H1 (cell line): ENCODE results near the gene ANXA4. TPM values are rescaled to one million over a fixed set of nuclear protein-coding genes. Genes with fewer than 3 reads are reported as not detected.

Source experiments
- CTCF ChIA-PET: fragments of 300-600 bp; sonication (Branson Sonifier 250); formaldehyde crosslinking; loops from one replicate; lab custom pipeline; 2021; ENCODE audit not compliant: partially characterized antibody; lab: Charles Lee
- POLR2A ChIA-PET: fragments of 300-600 bp; sonication (Branson Sonifier 250); formaldehyde crosslinking; loops from one replicate; lab custom pipeline; 2021; ENCODE audit warnings: inconsistent platforms; ENCODE audit not compliant: partially characterized antibody; lab: Charles Lee
- DNase-seq, 2 experiments: peaks; one replicate each; pipeline versions ENCODE4 v3.0.0 to v3.0.0-alpha.2; 2010 to 2022; ENCODE audit warnings: low spot score in 2 of 2, low read depth in 1 of 2, mixed read lengths in 1 of 2
- FAIRE-seq: peaks from 2 replicates; lab custom pipeline; 2011; peaks lifted over from hg19 to GRCh38; lab: Jason Lieb, UNC
- H2AFZ ChIP-seq: 2 replicates; pipeline ENCODE4 v1.8.1; 2012; ENCODE audit warnings: low read length, inconsistent platforms
- H2AK5ac ChIP-seq: 2 replicates; pipeline ENCODE4 v1.6.1; 2013; ENCODE audit warnings: low read depth, low read length
- H2BK120ac ChIP-seq: replicated peaks from 2 replicates; pipeline ENCODE3; 2013; ENCODE audit warnings: low read depth, low read length, inconsistent platforms
- H2BK12ac ChIP-seq: 2 replicates; pipeline ENCODE4 v1.6.1; 2013; ENCODE audit warnings: low read depth, low read length
- H2BK15ac ChIP-seq: 2 replicates; pipeline ENCODE4 v1.6.1; 2013; ENCODE audit warnings: low read length
- H2BK20ac ChIP-seq: 2 replicates; pipeline ENCODE4 v1.6.1; 2013; ENCODE audit warnings: low read length
- H2BK5ac ChIP-seq: 2 replicates; pipeline ENCODE4 v1.6.1; 2013; ENCODE audit warnings: low read depth, low read length
- H3K14ac ChIP-seq: 2 replicates; pipeline ENCODE4 v1.6.1; 2013; ENCODE audit warnings: inconsistent platforms; ENCODE audit not compliant: insufficient read length
- H3K18ac ChIP-seq: 2 replicates; pipeline ENCODE4 v1.6.1; 2013; ENCODE audit warnings: low read length; ENCODE audit errors: extremely low read depth
- H3K23ac ChIP-seq: 2 replicates; pipeline ENCODE4 v1.6.1; 2013; ENCODE audit warnings: inconsistent platforms; ENCODE audit not compliant: insufficient read length
- H3K23me2 ChIP-seq: 2 replicates; pipeline ENCODE4 v1.6.1; 2013; ENCODE audit warnings: low read depth, low read length
- H3K27ac ChIP-seq: 2 replicates; pipeline ENCODE4 v1.6.1; 2011; ENCODE audit warnings: low read depth, low read length, inconsistent platforms
- H3K27me3 ChIP-seq, 4 experiments: replicated peaks in 1 of 4; 1 replicate in 1 of 4; 2 replicates in 3 of 4; pipeline versions ENCODE4 v1.6.1 to v1.8.1; 2011 to 2013; ENCODE audit warnings: low read length in 3 of 4, mild to moderate bottlenecking in 3 of 4, inconsistent platforms in 2 of 4, mixed read lengths in 2 of 4, moderate library complexity in 1 of 4; ENCODE audit not compliant: control insufficient read depth in 3 of 4, insufficient read depth in 3 of 4; ENCODE audit errors: extremely low read depth in 1 of 4
- H3K36me3 ChIP-seq, 4 experiments: 2 replicates each; pipeline versions ENCODE4 v1.6.1 to v1.8.1; 2011 to 2013; ENCODE audit warnings: mild to moderate bottlenecking in 4 of 4, low read length in 3 of 4, moderate library complexity in 2 of 4, control low read depth in 1 of 4, inconsistent platforms in 1 of 4; ENCODE audit not compliant: insufficient read depth in 4 of 4, control insufficient read depth in 2 of 4
- H3K4ac ChIP-seq: replicated peaks from 2 replicates; pipeline ENCODE3; 2013; ENCODE audit warnings: low read length, low read depth, mixed read lengths, inconsistent platforms; ENCODE audit not compliant: insufficient read length
- H3K4me1 ChIP-seq, 4 experiments: replicated peaks in 1 of 4; 1 replicate in 1 of 4; 2 replicates in 3 of 4; pipeline versions ENCODE4 v1.6.1 to v1.8.1; 2011 to 2013; ENCODE audit warnings: low read length in 3 of 4, inconsistent platforms in 2 of 4, mixed read lengths in 1 of 4; ENCODE audit not compliant: insufficient read depth in 4 of 4, control insufficient read depth in 3 of 4
- H3K4me2 ChIP-seq, 2 experiments: 2 replicates each; pipeline versions ENCODE4 v1.6.1 to v1.8.1; 2011 to 2013; ENCODE audit warnings: low read depth in 2 of 2, low read length in 2 of 2, control low read depth in 1 of 2, inconsistent platforms in 1 of 2, mild to moderate bottlenecking in 1 of 2; ENCODE audit not compliant: insufficient read depth in 1 of 2
- H3K4me3 ChIP-seq, 4 experiments: fragments of 200-600, 300-600 bp in 1 of 4; sonication (generic), shearing (Covaris generic), sonication (Bioruptor Twin) in 1 of 4; 2 replicates each; pipeline versions ENCODE4 v1.5.1 to v1.8.1; 2011 to 2016; ENCODE audit warnings: low read length in 4 of 4, low read depth in 3 of 4, control low read depth in 2 of 4, inconsistent platforms in 2 of 4, mild to moderate bottlenecking in 2 of 4, mixed read lengths in 1 of 4, moderate library complexity in 1 of 4; ENCODE audit not compliant: insufficient read depth in 2 of 4; ENCODE audit errors: extremely low read depth in 1 of 4
- H3K56ac ChIP-seq: replicated peaks from 2 replicates; pipeline ENCODE3; 2013; ENCODE audit warnings: low read depth, mild to moderate bottlenecking, mixed read lengths, low read length, inconsistent platforms; ENCODE audit not compliant: insufficient read length
- H3K79me1 ChIP-seq: 2 replicates; pipeline ENCODE4 v1.6.1; 2013; ENCODE audit warnings: low read depth, low read length, control low read depth
- H3K79me2 ChIP-seq, 2 experiments: 2 replicates each; pipeline versions ENCODE4 v1.6.1 to v1.8.1; 2012 to 2013; ENCODE audit warnings: low read length in 2 of 2, mild to moderate bottlenecking in 2 of 2, inconsistent platforms in 1 of 2; ENCODE audit not compliant: insufficient read depth in 2 of 2, control insufficient read depth in 1 of 2
- H3K9ac ChIP-seq, 4 experiments: replicated peaks in 1 of 4; 1 replicate in 1 of 4; 2 replicates in 3 of 4; pipeline versions ENCODE4 v1.6.1 to v1.8.1; 2011 to 2013; ENCODE audit warnings: low read depth in 3 of 4, low read length in 3 of 4, control low read depth in 2 of 4, mild to moderate bottlenecking in 2 of 4, moderate library complexity in 2 of 4, inconsistent platforms in 1 of 4; ENCODE audit errors: extremely low read depth in 1 of 4
- H3K9me3 ChIP-seq, 2 experiments: 2 replicates each; pipeline versions ENCODE4 v1.6.1 to v1.8.1; 2012 to 2013; ENCODE audit warnings: mild to moderate bottlenecking in 2 of 2, moderate library complexity in 2 of 2, control low read depth in 1 of 2, inconsistent platforms in 1 of 2, low read depth in 1 of 2, low read length in 1 of 2, mixed read lengths in 1 of 2; ENCODE audit not compliant: insufficient read depth in 2 of 2
- H4K20me1 ChIP-seq, 2 experiments: replicated peaks in 1 of 2; 2 replicates each; pipeline versions ENCODE3 to v1.8.1; 2011 to 2013; ENCODE audit warnings: inconsistent platforms in 2 of 2, low read length in 2 of 2, mild to moderate bottlenecking in 1 of 2; ENCODE audit not compliant: insufficient read depth in 2 of 2, control insufficient read depth in 1 of 2
- H4K5ac ChIP-seq: 2 replicates; pipeline ENCODE4 v1.6.1; 2013; ENCODE audit warnings: low read length, low read depth, mixed read lengths, inconsistent platforms; ENCODE audit not compliant: insufficient read length
- H4K8ac ChIP-seq: 2 replicates; pipeline ENCODE4 v1.8.0; 2013; ENCODE audit warnings: mild to moderate bottlenecking, moderate library complexity, low read length, inconsistent platforms; ENCODE audit not compliant: insufficient read depth; ENCODE audit errors: extremely low read depth
- H4K91ac ChIP-seq: replicated peaks from 2 replicates; pipeline ENCODE3; 2013; ENCODE audit warnings: low read length, mixed read lengths, inconsistent platforms; ENCODE audit not compliant: insufficient read length
- CTBP2 ChIP-seq: IDR thresholded peaks from 2 replicates; pipeline ENCODE4 v1.7.0; 2011; ENCODE audit warnings: borderline replicate concordance, mild to moderate bottlenecking, moderate library complexity, mixed read lengths, low read length; ENCODE audit not compliant: insufficient read depth, insufficient read length
- HDAC6 ChIP-seq: IDR thresholded peaks from one replicate; pipeline ENCODE4 v1.7.1; 2012; ENCODE audit warnings: low read depth, mild to moderate bottlenecking, inconsistent platforms, low read length, moderate library complexity
- PHF8 ChIP-seq: fragments of 200-600 bp; sonication (generic); conservative IDR thresholded peaks from 2 replicates; pipeline ENCODE4 v1.7.1; 2012; ENCODE audit warnings: low read depth, mild to moderate bottlenecking, inconsistent platforms, low read length, moderate library complexity
- WGBS, 2 experiments: shearing (Covaris generic) in 1 of 2; methylation state at CpG; one replicate each; pipeline versions ENCODE4 v1.1.6 to v1.1.7; 2013 to 2015; ENCODE audit warnings: low lambda C conversion rate in 2 of 2, mixed read lengths in 2 of 2, inconsistent platforms in 1 of 2, low coverage in 1 of 2, missing lambda C conversion rate in 1 of 2; ENCODE audit not compliant: insufficient replicate concordance in 2 of 2, insufficient coverage in 1 of 2, insufficient read length in 1 of 2; ENCODE audit errors: extremely low coverage in 1 of 2, missing lambda C conversion rate in 1 of 2; 5-methylcytosine and 5-hydroxymethylcytosine counted together
- polyA plus RNA-seq, 7 experiments: library from polyadenylated mRNA; depleted of rRNA in 3 of 7; stranded (reverse) in 5 of 7; unstranded in 2 of 7; fragments of >200 nt in 5 of 7; fragments of 200-250 nt in 2 of 7; gene quantifications; 1 replicate in 5 of 7; 2 replicates in 1 of 7; 4 replicates in 1 of 7; pipeline versions ENCODE4 v1.2.1 to v1.2.3, GENCODE V29; 2011 to 2013; ENCODE audit warnings: missing spikeins in 2 of 7, mixed read lengths in 2 of 7
- total RNA-seq: library from RNA; stranded (reverse); fragmentation: NEBNext Ultra II Directional; extraction: Animal tissue kit (Norgen Biotek cat#: 25700); gene quantifications from 2 replicates; pipeline ENCODE4 v1.2.1, GENCODE V29; 2021

The ANXA4 gene
- total and polyA plus RNA-seq, 2 of the 8 experiments (the other 6 are each of a cell fraction or from before 2014, with no cell fraction given) = 9.4 to 17.6 TPM

DNA sequence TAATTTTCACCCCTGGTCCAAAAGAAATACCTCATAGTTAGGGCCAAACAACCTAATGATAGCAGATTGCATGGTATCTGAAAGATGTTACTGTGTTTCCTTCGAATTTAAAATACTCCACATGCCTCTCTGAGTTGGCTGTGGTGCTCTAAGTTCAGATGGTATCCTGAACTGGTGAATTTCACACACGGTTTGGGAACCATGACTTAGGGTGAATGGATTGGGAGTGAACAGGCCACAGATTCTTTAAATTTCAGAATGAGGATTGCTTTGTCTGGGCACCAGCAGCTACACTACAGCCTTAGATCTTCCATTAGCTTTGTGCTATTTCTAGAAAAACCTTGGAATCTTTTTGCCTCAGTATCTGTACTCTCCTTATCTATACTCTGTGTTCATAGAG, 93.7 kb downstream of the ANXA4 start:
- Histone ChIP-seq H4K20me1 (peaks cover 2% of the 10 kb centered on the region in 2 experiments), H3K9me3 (no peaks in the 10 kb centered on the region), H2AK5ac (no peak overlapping the region), H2AFZ (no peak overlapping the region), H3K14ac (no peak overlapping the region), H3K27ac (no peak overlapping the region), H3K36me3 (peaks cover 0 to 22% (median 5%) of the 10 kb centered on the region in 4 experiments; a peak in 5 of 8 replicates), H2BK20ac (no peak overlapping the region), H3K4ac (no peak overlapping the region), H4K5ac (no peak overlapping the region), H4K8ac (no peak overlapping the region), H3K18ac (no peak overlapping the region), H3K4me3 (no peak overlapping the region), H3K79me2 (peaks cover 3 to 65% of the 10 kb centered on the region in 2 experiments; a peak in 3 of 4 replicates), H2BK12ac (no peak overlapping the region), H3K4me1 (peaks cover 0 to 2% (median 0%) of the 10 kb centered on the region in 4 experiments; a peak in 1 of 7 replicates), H3K56ac (no peak overlapping the region), H3K79me1 (peaks cover 5% of the 10 kb centered on the region; the same call in 1 of the 2 replicates), H3K4me2 (no peak overlapping the region), H2BK5ac (no peak overlapping the region), H2BK15ac (no peak overlapping the region), H2BK120ac (no peak overlapping the region), H3K23me2 (no peaks in the 10 kb centered on the region), H3K23ac (no peak overlapping the region), H3K9ac (no peak overlapping the region; a peak in 1 of 7 replicates), H3K27me3 (no peaks in the 10 kb centered on the region), H4K91ac (no peak overlapping the region)
- ChIA-PET CTCF (interaction anchor here (1.2 to 1.3 kb wide), 2 partner anchors 19 to 111 kb away, joined by 3 read pairs; no protein-coding TSS in a partner anchor), POLR2A (no interaction called here)
- WGBS, 2 experiments = 90% methylated on average over 2 of the region's 2 CpGs; no CpG with 5 or more reads in 1 of the 2 experiments
- no peak for DNase-seq
- FAIRE-seq = no peak
- TF ChIP-seq CTBP2 (no peak), HDAC6 (no peak), PHF8 (no peak)
